SK-N-SH treated with all-trans-retinoic acid at 6 μM for 48 hours (cell line): ENCODE measurements around the gene ZACN.
"Not testable (repeated sequence)": the region's sequence is repeated elsewhere in the genome, so short reads cannot be mapped to it uniquely, and the experiment has no call there.

ENCODE experiments used
- ATAC-seq: fragments of 200-7000 bp; cut with Tn5 transposase; 3 replicates; pipeline ENCODE4 v1.9.1; 2020; ENCODE audit warnings: mild to moderate bottlenecking, moderate library complexity
- ARNTL ChIP-seq: fragments of 450-650 bp; formaldehyde crosslinking; IDR thresholded peaks from 2 replicates; pipeline ENCODE4 v1.5.0; 2020; ENCODE audit warnings: low read depth, mild to moderate bottlenecking, moderate library complexity, borderline replicate concordance
- BACH2 ChIP-seq: fragments of 250-450 bp; sonication (Bioruptor Pico); IDR thresholded peaks from 2 replicates; pipeline ENCODE4 v1.9.0; 2021; ENCODE audit warnings: mild to moderate bottlenecking, borderline replicate concordance
- CSDC2 ChIP-seq: fragments of 250-450 bp; sonication (Bioruptor Pico); IDR thresholded peaks from 2 replicates; pipeline ENCODE4 v1.5.0; 2020; ENCODE audit warnings: mild to moderate bottlenecking, moderate library complexity
- OSR1 ChIP-seq: fragments of 250-450 bp; sonication (Bioruptor Pico); IDR thresholded peaks from 2 replicates; pipeline ENCODE4 v1.8.0; 2022; ENCODE audit warnings: moderate library complexity, mild to moderate bottlenecking, inconsistent platforms
- PATZ1 ChIP-seq: fragments of 250-450 bp; sonication (Bioruptor Pico); IDR thresholded peaks from 2 replicates; pipeline ENCODE4 v1.8.0; 2020; ENCODE audit warnings: mild to moderate bottlenecking, moderate library complexity, borderline replicate concordance
- POU6F1 ChIP-seq: fragments of 250-450 bp; sonication (Bioruptor Pico); IDR thresholded peaks from 2 replicates; pipeline ENCODE4 v1.8.0; 2021; ENCODE audit warnings: low read depth, mild to moderate bottlenecking, moderate library complexity, borderline replicate concordance
- PPARA ChIP-seq: fragments of 250-450 bp; sonication (Bioruptor Pico); IDR thresholded peaks from 2 replicates; pipeline ENCODE4 v1.5.0; 2020; ENCODE audit warnings: mild to moderate bottlenecking, borderline replicate concordance
- RARB ChIP-seq: fragments of 250-450 bp; sonication (Bioruptor Pico); IDR thresholded peaks from 2 replicates; pipeline ENCODE4 v1.8.0; 2021; ENCODE audit warnings: mild to moderate bottlenecking, moderate library complexity
- SNAI2 ChIP-seq: fragments of 250-450 bp; sonication (Bioruptor Pico); IDR thresholded peaks from 2 replicates; pipeline ENCODE4 v1.5.0; 2020; ENCODE audit warnings: mild to moderate bottlenecking, moderate library complexity
- TCF4 ChIP-seq: fragments of 250-450 bp; sonication (Bioruptor Pico); IDR thresholded peaks from 2 replicates; pipeline ENCODE4 v1.8.0; 2021; ENCODE audit warnings: mild to moderate bottlenecking, moderate library complexity, borderline replicate concordance
- TOX ChIP-seq: fragments of 250-450 bp; sonication (Bioruptor Pico); IDR thresholded peaks from 2 replicates; pipeline ENCODE4 v1.8.0; 2021; ENCODE audit warnings: mild to moderate bottlenecking, moderate library complexity, borderline replicate concordance
- ZC3H10 ChIP-seq: fragments of 250-450 bp; sonication (Bioruptor Pico); IDR thresholded peaks from 2 replicates; pipeline ENCODE4 v1.5.1; 2021; ENCODE audit warnings: mild to moderate bottlenecking, moderate library complexity
- ZFP30 ChIP-seq: fragments of 450-650 bp; formaldehyde crosslinking; IDR thresholded peaks from 2 replicates; pipeline ENCODE4 v1.5.0; 2022; ENCODE audit warnings: mild to moderate bottlenecking, moderate library complexity
- ZNF565 ChIP-seq: fragments of 450-650 bp; formaldehyde crosslinking; conservative IDR thresholded peaks from 2 replicates; pipeline ENCODE4 v1.5.0; 2020; ENCODE audit warnings: low read depth, mild to moderate bottlenecking, moderate library complexity
- ZNF70 ChIP-seq: fragments of 450-650 bp; formaldehyde crosslinking; IDR thresholded peaks from 2 replicates; pipeline ENCODE4 v1.5.0; 2020; ENCODE audit warnings: mild to moderate bottlenecking, moderate library complexity
- ZNF8 ChIP-seq: fragments of 450-650 bp; formaldehyde crosslinking; IDR thresholded peaks from 2 replicates; pipeline ENCODE4 v1.5.0; 2020; ENCODE audit warnings: mild to moderate bottlenecking, moderate library complexity
- TF ChIP-seq, protein P1 (sequence below): fragments of 250-450 bp; sonication (Bioruptor Pico); IDR thresholded peaks from 2 replicates; pipeline ENCODE4 v1.5.0; 2020; ENCODE audit warnings: mild to moderate bottlenecking, moderate library complexity

ZACN gene

GRCh38 chr17:76039121-76039520, 39.9 kb upstream of the ZACN start:
- TF ChIP-seq POU6F1 (CRISPR knock-in tag): no peak
- TF ChIP-seq PATZ1 (CRISPR knock-in tag): no peak
- TF ChIP-seq ZNF565 (CRISPR knock-in tag): no peak
- no peak for TF ChIP-seq ZNF70 (CRISPR knock-in tag)
- TF ChIP-seq, protein P1, sequence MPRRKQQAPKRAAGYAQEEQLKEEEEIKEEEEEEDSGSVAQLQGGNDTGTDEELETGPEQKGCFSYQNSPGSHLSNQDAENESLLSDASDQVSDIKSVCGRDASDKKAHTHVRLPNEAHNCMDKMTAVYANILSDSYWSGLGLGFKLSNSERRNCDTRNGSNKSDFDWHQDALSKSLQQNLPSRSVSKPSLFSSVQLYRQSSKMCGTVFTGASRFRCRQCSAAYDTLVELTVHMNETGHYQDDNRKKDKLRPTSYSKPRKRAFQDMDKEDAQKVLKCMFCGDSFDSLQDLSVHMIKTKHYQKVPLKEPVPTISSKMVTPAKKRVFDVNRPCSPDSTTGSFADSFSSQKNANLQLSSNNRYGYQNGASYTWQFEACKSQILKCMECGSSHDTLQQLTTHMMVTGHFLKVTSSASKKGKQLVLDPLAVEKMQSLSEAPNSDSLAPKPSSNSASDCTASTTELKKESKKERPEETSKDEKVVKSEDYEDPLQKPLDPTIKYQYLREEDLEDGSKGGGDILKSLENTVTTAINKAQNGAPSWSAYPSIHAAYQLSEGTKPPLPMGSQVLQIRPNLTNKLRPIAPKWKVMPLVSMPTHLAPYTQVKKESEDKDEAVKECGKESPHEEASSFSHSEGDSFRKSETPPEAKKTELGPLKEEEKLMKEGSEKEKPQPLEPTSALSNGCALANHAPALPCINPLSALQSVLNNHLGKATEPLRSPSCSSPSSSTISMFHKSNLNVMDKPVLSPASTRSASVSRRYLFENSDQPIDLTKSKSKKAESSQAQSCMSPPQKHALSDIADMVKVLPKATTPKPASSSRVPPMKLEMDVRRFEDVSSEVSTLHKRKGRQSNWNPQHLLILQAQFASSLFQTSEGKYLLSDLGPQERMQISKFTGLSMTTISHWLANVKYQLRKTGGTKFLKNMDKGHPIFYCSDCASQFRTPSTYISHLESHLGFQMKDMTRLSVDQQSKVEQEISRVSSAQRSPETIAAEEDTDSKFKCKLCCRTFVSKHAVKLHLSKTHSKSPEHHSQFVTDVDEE (CRISPR knock-in tag): no peak
- TF ChIP-seq OSR1 (CRISPR knock-in tag): no peak
- no peak for TF ChIP-seq ZC3H10 (CRISPR knock-in tag)
- no peak for TF ChIP-seq PPARA
- TF ChIP-seq TOX (CRISPR knock-in tag): no peak
- TF ChIP-seq ZFP30 (CRISPR knock-in tag): no peak
- TF ChIP-seq ARNTL: no peak
- TF ChIP-seq TCF4 (CRISPR knock-in tag): no peak
- no peak for TF ChIP-seq ZNF8
- no peak for TF ChIP-seq SNAI2
- ATAC-seq: no peak

DNA sequence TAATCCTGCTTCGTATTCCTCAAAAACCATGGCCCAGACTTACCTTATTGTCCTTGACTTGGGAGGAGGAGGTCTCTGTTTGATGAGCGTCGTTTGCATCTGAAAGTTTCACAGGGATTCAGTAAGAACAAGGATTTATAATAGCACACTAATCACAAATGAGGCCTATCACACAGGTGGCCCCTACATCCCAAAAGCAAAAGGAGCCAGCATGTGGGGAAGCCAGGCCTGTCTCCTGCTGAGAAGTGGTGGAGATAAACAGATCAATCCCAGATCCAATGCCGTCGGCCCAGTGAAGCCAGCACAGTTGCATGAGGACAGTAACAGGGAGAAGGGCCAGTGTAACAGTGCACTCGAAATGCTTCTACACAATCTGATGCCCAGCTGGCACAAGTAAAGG, 38.6 kb upstream of the ZACN start:
- ATAC-seq: no peak
- no peak for TF ChIP-seq TOX (CRISPR knock-in tag)
- TF ChIP-seq PATZ1 (CRISPR knock-in tag): no peak
- TF ChIP-seq ZNF8: no peak
- no peak for TF ChIP-seq ZNF70 (CRISPR knock-in tag)
- TF ChIP-seq OSR1 (CRISPR knock-in tag): no peak
- no peak for TF ChIP-seq BACH2
- no peak for TF ChIP-seq CSDC2 (CRISPR knock-in tag)
- no peak for TF ChIP-seq POU6F1 (CRISPR knock-in tag)
- TF ChIP-seq PPARA: no peak
- no peak for TF ChIP-seq RARB
- TF ChIP-seq ZNF565 (CRISPR knock-in tag): no peak

DNA sequence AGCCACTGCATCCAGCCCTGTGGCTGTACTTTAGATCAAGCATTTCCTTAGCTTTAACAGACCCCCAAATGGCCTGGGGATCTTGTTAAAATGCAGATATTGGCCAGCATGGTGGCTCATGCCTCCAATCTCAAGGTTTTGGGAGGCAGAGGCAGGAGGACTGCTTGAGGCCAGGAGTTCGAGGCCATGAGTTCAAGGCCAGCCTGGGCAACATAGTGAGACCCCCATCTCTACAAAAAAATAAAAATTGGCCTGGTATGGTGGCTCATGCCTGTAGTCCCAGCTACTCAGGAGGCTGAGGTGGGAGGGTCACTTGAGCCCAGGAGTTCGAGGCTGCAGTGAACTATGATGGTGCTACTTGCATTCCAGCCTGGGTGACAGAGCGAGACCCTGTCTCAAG, 36.1 kb upstream of the ZACN start:
- ATAC-seq: not testable (repeated sequence)

- ATAC-seq: not testable (repeated sequence)
Measured at GRCh38 chr17:76044475-76045007, 34.4 kb upstream of the ZACN start.
